K562 (cell line): ENCODE results near the gene ITK. TPM values are rescaled to one million over a fixed set of nuclear protein-coding genes. Genes with fewer than 3 reads are reported as not detected.

Source experiments
- ATAC-seq: fragments of 200-7000 bp; cut with Tn5 transposase; 3 replicates; pipeline ENCODE4 v1.9.1; 2020; ENCODE audit warnings: moderate library complexity
- BruUV-seq: library from RNA; stranded (reverse); fragments of 400-500 nt; replicated peaks from 2 replicates; lab custom pipeline; 2021; lab: Mats Ljungman, UMichigan
- CTCF ChIA-PET: fragments of 300-600 bp; formaldehyde crosslinking; extraction: SDS; loops from one replicate; lab custom pipeline; 2021; ENCODE audit warnings: low intra/inter-chr PET ratio; lab: Yijun Ruan, JAX
- POLR2A ChIA-PET: fragments of 300-600, 350-650 bp; sonication (Branson Sonifier 250); formaldehyde crosslinking; extraction: SDS; loops from one replicate; lab custom pipeline; 2021; ENCODE audit warnings: antibody characterized with exemption, inconsistent platforms; lab: Yijun Ruan, JAX
- DNase-seq, 4 experiments: peaks; one replicate each; pipeline versions ENCODE4 v3.0.0 to v3.0.0-alpha.2; 2011 to 2018; ENCODE audit warnings: low spot score in 3 of 4, mixed read lengths in 3 of 4; ENCODE audit errors: extremely low read depth in 1 of 4
- FAIRE-seq: peaks from 2 replicates; lab custom pipeline; 2011; peaks lifted over from hg19 to GRCh38; lab: Jason Lieb, UNC
- H2AFZ ChIP-seq: 2 replicates; pipeline ENCODE4 v1.6.0; 2011; ENCODE audit warnings: low read depth, low read length, control low read depth, inconsistent platforms
- H3K27ac ChIP-seq: fragments of 200-600 bp; 3 replicates; pipeline ENCODE4 v1.8.0; 2011; ENCODE audit warnings: low read depth, mild to moderate bottlenecking, control low read depth, inconsistent platforms, low read length, moderate library complexity, mixed read lengths; ENCODE audit errors: extremely low read depth
- H3K27me3 ChIP-seq, 2 experiments: fragments of 300-600 bp in 1 of 2; 2 replicates in 1 of 2; 3 replicates in 1 of 2; pipeline versions ENCODE4 v1.6.0 to v1.8.0; 2011; ENCODE audit warnings: inconsistent platforms in 2 of 2, low read length in 2 of 2, mild to moderate bottlenecking in 1 of 2, mixed read lengths in 1 of 2, moderate library complexity in 1 of 2; ENCODE audit not compliant: control insufficient read depth in 2 of 2, insufficient read depth in 2 of 2
- H3K36me3 ChIP-seq: fragments of 300-600 bp; 3 replicates; pipeline ENCODE4 v1.8.0; 2011; ENCODE audit warnings: mild to moderate bottlenecking, low read length, inconsistent platforms; ENCODE audit not compliant: control insufficient read depth, insufficient read depth
- H3K4me1 ChIP-seq, 2 experiments: fragments of 200-600 bp in 1 of 2; replicated peaks in 1 of 2; 2 replicates in 1 of 2; 3 replicates in 1 of 2; pipeline versions ENCODE4 v1.5.1 to v1.8.0; 2011; ENCODE audit warnings: inconsistent platforms in 2 of 2, low read length in 2 of 2, mild to moderate bottlenecking in 1 of 2, mixed read lengths in 1 of 2, moderate library complexity in 1 of 2; ENCODE audit not compliant: control insufficient read depth in 2 of 2, insufficient read depth in 2 of 2
- H3K4me2 ChIP-seq: 2 replicates; pipeline ENCODE4 v1.6.1; 2011; ENCODE audit warnings: low read length, control low read depth, inconsistent platforms, mixed read lengths; ENCODE audit not compliant: insufficient read depth
- H3K4me3 ChIP-seq: fragments of 200-600 bp; sonication (generic), shearing (Covaris generic); 2 replicates; pipeline ENCODE4 v1.5.1; 2016; ENCODE audit warnings: control low read depth, inconsistent platforms
- H3K79me2 ChIP-seq: fragments of 200-600 bp; 3 replicates; pipeline ENCODE4 v1.8.0; 2011; ENCODE audit warnings: low read length, inconsistent platforms; ENCODE audit not compliant: control insufficient read depth, insufficient read depth
- H3K9ac ChIP-seq, 2 experiments: 2 replicates each; pipeline versions ENCODE4 v1.6.0 to v1.6.1; 2011; ENCODE audit warnings: low read depth in 2 of 2, low read length in 2 of 2, control low read depth in 1 of 2, inconsistent platforms in 1 of 2, mild to moderate bottlenecking in 1 of 2, mixed read lengths in 1 of 2; ENCODE audit not compliant: insufficient read depth in 1 of 2
- H3K9me1 ChIP-seq: one replicate; pipeline ENCODE4 v1.6.0; 2011; ENCODE audit warnings: inconsistent platforms, mild to moderate bottlenecking, low read length, moderate library complexity; ENCODE audit not compliant: control insufficient read depth, insufficient read depth
- H3K9me3 ChIP-seq: replicated peaks from 2 replicates; pipeline ENCODE4 v1.5.1; 2011; ENCODE audit warnings: low read depth, low read length, inconsistent platforms; ENCODE audit not compliant: control insufficient read depth, insufficient read depth
- H4K20me1 ChIP-seq: replicated peaks from 2 replicates; pipeline ENCODE4 v1.6.1; 2011; ENCODE audit warnings: low read length, inconsistent platforms, mixed read lengths; ENCODE audit not compliant: control insufficient read depth, insufficient read depth
- BCL6 ChIP-seq: fragments of 250-450 bp; sonication (Bioruptor Pico); IDR thresholded peaks from 2 replicates; pipeline ENCODE4 v1.4.0; 2020
- BCOR ChIP-seq: fragments of 450-650 bp; IDR thresholded peaks from 2 replicates; pipeline ENCODE4 v1.6.1; 2016
- BRD4 ChIP-seq: fragments of 200-600 bp; sonication (generic); IDR thresholded peaks from 2 replicates; pipeline ENCODE4 v1.6.1; 2017; ENCODE audit warnings: inconsistent platforms
- CBX5 ChIP-seq: IDR thresholded peaks from 2 replicates; pipeline ENCODE4 v1.6.1; 2014; ENCODE audit warnings: low read depth, borderline replicate concordance
- FOXA1 ChIP-seq: fragments of 450-650 bp; IDR thresholded peaks from 2 replicates; pipeline ENCODE4 v1.6.1; 2016; ENCODE audit warnings: mild to moderate bottlenecking, borderline replicate concordance
- IFI16 ChIP-seq: fragments of 250-450 bp; sonication (Bioruptor Pico); IDR thresholded peaks from 2 replicates; pipeline ENCODE4 v2.1.2; 2022; ENCODE audit warnings: mild to moderate bottlenecking, inconsistent platforms
- MAFG ChIP-seq: fragments of 450-650 bp; conservative IDR thresholded peaks from 2 replicates; pipeline ENCODE4 v1.6.1; 2016; ENCODE audit warnings: missing genetic modification characterization, missing compliant biosample characterization
- NR2F6 ChIP-seq: fragments of 450-650 bp; formaldehyde crosslinking; IDR thresholded peaks from 2 replicates; pipeline ENCODE4 v1.4.0; 2020; ENCODE audit warnings: mild to moderate bottlenecking
- SMARCB1 ChIP-seq: IDR thresholded peaks from 2 replicates; pipeline ENCODE4 v1.6.1; 2011; ENCODE audit warnings: improper control_type of control experiment, low read depth; ENCODE audit not compliant: insufficient read length
- SP2 ChIP-seq: IDR thresholded peaks from 2 replicates; pipeline ENCODE4 v1.6.1; 2011; ENCODE audit warnings: mild to moderate bottlenecking, low read depth, low read length, moderate library complexity; ENCODE audit not compliant: poor library complexity, severe bottlenecking; ENCODE audit errors: extremely low read depth
- ZNF134 ChIP-seq: fragments of 250-450 bp; sonication (Bioruptor Pico); conservative IDR thresholded peaks from 2 replicates; pipeline ENCODE4 v1.4.0; 2020
- ZNF445 ChIP-seq: fragments of 250-450 bp; sonication (Bioruptor Pico); IDR thresholded peaks from 2 replicates; pipeline ENCODE4 v1.4.0; 2020; ENCODE audit warnings: low read depth, mild to moderate bottlenecking, moderate library complexity
- WGBS: fragments of 100-300 bp; shearing (Covaris generic); methylation state at CpG from one replicate; pipeline ENCODE4 v1.1.6; 2016; ENCODE audit warnings: low coverage, mixed read lengths; ENCODE audit not compliant: insufficient coverage; ENCODE audit errors: missing lambda C conversion rate; 5-methylcytosine and 5-hydroxymethylcytosine counted together
- in situ Hi-C: fragments of 300-500 bp; cut with MboI; formaldehyde crosslinking; loops from 4 replicates; pipeline ENCODE4 v1.15.0; 2018; ENCODE audit warnings: inconsistent platforms, mixed read lengths
- intact Hi-C: fragments of 100-400 bp; cut with micrococcal nuclease; formaldehyde crosslinking; loops from 2 replicates; pipeline ENCODE4 v1.14.2; 2022
- polyA plus RNA-seq, 8 experiments: library from polyadenylated mRNA; depleted of rRNA in 4 of 8; stranded (reverse) in 5 of 8; unstranded in 3 of 8; fragments of >200 nt; fragmentation: Nextera tagmentation in 2 of 8; fragmentation: Illumina TruSeq in 1 of 8; extraction: Ambion mirVana in 2 of 8; extraction: Trizol in 1 of 8; gene quantifications; 2 replicates each; pipeline versions ENCODE4 v1.2.1 to v1.2.3, GENCODE V29; 2011 to 2014; ENCODE audit warnings: inconsistent platforms in 1 of 8, missing spikeins in 1 of 8
- total RNA-seq, 7 experiments: library from RNA; depleted of rRNA in 6 of 7; stranded (reverse); fragments of >200 nt in 6 of 7; fragmentation: Illumina TruSeq in 2 of 7; extraction: Trizol in 2 of 7; gene quantifications; 2 replicates each; pipeline versions ENCODE4 v1.2.1 to v1.2.3, GENCODE V29; 2011 to 2021; ENCODE audit warnings: low replicate concordance in 1 of 7
- TF ChIP-seq, protein P1 (sequence below), 2 experiments: fragments of 450-650 bp; IDR thresholded peaks; 2 replicates each; pipeline ENCODE4 v1.6.1; 2016
- TF ChIP-seq, protein P2 (sequence below), 2 experiments: fragments of 450-650 bp; IDR thresholded peaks; 2 replicates each; pipeline ENCODE4 v1.6.1; 2018; ENCODE audit warnings: mild to moderate bottlenecking in 2 of 2, low read depth in 1 of 2; ENCODE audit not compliant: partially characterized antibody in 2 of 2

Gene ITK
- total and polyA plus RNA-seq, 9 of the 15 experiments (the other 6 are each of a cell fraction or from before 2014, with no cell fraction given): 0.04 to 0.75 TPM; not detected in 7

DNA sequence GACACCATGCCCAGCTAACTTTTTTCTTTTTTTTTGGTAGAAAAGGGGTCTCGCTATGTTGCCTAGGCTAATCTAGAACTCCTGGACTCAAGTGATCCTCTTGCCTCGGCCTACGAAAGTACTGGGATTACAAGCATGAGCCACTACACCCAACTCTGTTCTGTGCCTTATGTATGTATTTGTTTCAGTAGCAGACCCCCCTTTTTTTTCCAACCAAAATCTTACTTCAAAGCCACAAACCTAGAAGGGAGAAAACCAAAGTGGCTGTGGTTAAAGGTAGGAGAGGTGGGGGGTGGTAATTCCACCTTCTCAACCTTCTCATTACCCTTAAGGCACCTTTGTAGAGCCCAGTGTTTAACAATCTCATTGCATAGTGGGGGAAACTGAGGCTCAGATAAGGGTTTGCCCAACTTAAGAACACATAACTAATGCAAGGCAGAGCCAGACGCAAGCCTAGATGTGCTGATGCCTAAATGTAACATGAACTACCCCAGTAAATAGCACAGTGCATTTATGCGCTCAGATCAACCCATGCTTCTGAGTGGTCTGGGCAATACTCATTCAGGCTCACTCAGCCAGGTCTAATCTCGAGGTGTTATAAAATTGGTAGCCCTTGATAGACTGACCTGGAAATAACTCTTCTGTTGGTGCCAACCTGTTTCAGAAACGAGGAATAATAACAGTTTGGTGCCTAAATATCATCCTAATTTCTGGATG lies 33.0 kb downstream of the ITK start:
- H4K20me1 ChIP-seq: no peaks in the 10 kb centered on the region
- no peak for DNase-seq
- no peak overlapping the region for H3K27ac ChIP-seq
- no peaks in the 10 kb centered on the region for H3K9me3 ChIP-seq
- no peaks in the 10 kb centered on the region; a peak in 1 of 5 replicates for H3K4me1 ChIP-seq
- no peak for FAIRE-seq
- BruUV-seq: no TSS peak
- no peak for ATAC-seq
- H2AFZ ChIP-seq: no peak overlapping the region
- ChIA-PET POLR2A (no interaction called here), CTCF (no interaction called here)
- H3K36me3 ChIP-seq: no peaks in the 10 kb centered on the region
- TF ChIP-seq ZNF134 (CRISPR knock-in tag) (no peak), MAFG (tag) (no peak), SP2 (no peak), BRD4 (no peak), CBX5 (no peak), BCL6 (CRISPR knock-in tag) (no peak), ZNF445 (CRISPR knock-in tag) (no peak), NR2F6 (CRISPR knock-in tag) (no peak), SMARCB1 (no peak), BCOR (no peak), IFI16 (CRISPR knock-in tag) (no peak), FOXA1 (no peak)
- TF ChIP-seq, protein P1, sequence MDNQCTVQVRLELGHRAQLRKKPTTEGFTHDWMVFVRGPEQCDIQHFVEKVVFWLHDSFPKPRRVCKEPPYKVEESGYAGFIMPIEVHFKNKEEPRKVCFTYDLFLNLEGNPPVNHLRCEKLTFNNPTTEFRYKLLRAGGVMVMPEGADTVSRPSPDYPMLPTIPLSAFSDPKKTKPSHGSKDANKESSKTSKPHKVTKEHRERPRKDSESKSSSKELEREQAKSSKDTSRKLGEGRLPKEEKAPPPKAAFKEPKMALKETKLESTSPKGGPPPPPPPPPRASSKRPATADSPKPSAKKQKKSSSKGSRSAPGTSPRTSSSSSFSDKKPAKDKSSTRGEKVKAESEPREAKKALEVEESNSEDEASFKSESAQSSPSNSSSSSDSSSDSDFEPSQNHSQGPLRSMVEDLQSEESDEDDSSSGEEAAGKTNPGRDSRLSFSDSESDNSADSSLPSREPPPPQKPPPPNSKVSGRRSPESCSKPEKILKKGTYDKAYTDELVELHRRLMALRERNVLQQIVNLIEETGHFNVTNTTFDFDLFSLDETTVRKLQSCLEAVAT (IDR thresholded peaks at IDR 0.05): no peak
- TF ChIP-seq, protein P2, sequence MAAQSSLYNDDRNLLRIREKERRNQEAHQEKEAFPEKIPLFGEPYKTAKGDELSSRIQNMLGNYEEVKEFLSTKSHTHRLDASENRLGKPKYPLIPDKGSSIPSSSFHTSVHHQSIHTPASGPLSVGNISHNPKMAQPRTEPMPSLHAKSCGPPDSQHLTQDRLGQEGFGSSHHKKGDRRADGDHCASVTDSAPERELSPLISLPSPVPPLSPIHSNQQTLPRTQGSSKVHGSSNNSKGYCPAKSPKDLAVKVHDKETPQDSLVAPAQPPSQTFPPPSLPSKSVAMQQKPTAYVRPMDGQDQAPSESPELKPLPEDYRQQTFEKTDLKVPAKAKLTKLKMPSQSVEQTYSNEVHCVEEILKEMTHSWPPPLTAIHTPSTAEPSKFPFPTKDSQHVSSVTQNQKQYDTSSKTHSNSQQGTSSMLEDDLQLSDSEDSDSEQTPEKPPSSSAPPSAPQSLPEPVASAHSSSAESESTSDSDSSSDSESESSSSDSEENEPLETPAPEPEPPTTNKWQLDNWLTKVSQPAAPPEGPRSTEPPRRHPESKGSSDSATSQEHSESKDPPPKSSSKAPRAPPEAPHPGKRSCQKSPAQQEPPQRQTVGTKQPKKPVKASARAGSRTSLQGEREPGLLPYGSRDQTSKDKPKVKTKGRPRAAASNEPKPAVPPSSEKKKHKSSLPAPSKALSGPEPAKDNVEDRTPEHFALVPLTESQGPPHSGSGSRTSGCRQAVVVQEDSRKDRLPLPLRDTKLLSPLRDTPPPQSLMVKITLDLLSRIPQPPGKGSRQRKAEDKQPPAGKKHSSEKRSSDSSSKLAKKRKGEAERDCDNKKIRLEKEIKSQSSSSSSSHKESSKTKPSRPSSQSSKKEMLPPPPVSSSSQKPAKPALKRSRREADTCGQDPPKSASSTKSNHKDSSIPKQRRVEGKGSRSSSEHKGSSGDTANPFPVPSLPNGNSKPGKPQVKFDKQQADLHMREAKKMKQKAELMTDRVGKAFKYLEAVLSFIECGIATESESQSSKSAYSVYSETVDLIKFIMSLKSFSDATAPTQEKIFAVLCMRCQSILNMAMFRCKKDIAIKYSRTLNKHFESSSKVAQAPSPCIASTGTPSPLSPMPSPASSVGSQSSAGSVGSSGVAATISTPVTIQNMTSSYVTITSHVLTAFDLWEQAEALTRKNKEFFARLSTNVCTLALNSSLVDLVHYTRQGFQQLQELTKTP (IDR thresholded peaks at IDR 0.05; ENCODE audit: low read depth in 1 of 2, partially characterized antibody in 2 of 2): no peak
- H3K4me2 ChIP-seq: no peak overlapping the region
- no peak overlapping the region for H3K4me3 ChIP-seq
- 0% methylated on average over 6 of the region's 7 CpGs for WGBS
- no peaks in the 10 kb centered on the region for H3K79me2 ChIP-seq
- H3K27me3 ChIP-seq: no peaks in the 10 kb centered on the region
- no peaks in the 10 kb centered on the region for H3K9me1 ChIP-seq
- in situ Hi-C loops (no loop called here), intact Hi-C loops (no loop called here)
- no peak overlapping the region for H3K9ac ChIP-seq
